IMR-90 (cell line): ENCODE measurements around the gene PNP.

ENCODE experiments used
- BHLHE40 ChIP-seq: fragments of 150-350 bp; IDR thresholded peaks from 2 replicates; pipeline ENCODE4 v1.6.1; 2016; ENCODE audit warnings: mild to moderate bottlenecking, low read depth, low read length
- CHD1 ChIP-seq: IDR thresholded peaks from 2 replicates; pipeline ENCODE4 v1.6.1; 2012; ENCODE audit warnings: low read depth, low read length, improper control_type of control experiment
- CTCF ChIP-seq: conservative IDR thresholded peaks from 2 replicates; pipeline ENCODE4 v1.5.1; 2012; ENCODE audit warnings: mild to moderate bottlenecking, low read depth, low read length, improper control_type of control experiment
- ELK1 ChIP-seq: fragments of 150-350 bp; IDR thresholded peaks from 2 replicates; pipeline ENCODE4 v1.6.1; 2016; ENCODE audit warnings: low read depth, mild to moderate bottlenecking, low read length, moderate library complexity, borderline replicate concordance
- MAFK ChIP-seq: IDR thresholded peaks from 2 replicates; pipeline ENCODE4 v1.6.1; 2012; ENCODE audit warnings: low read depth, low read length, improper control_type of control experiment
- MAZ ChIP-seq: IDR thresholded peaks from 2 replicates; pipeline ENCODE4 v1.6.1; 2012; ENCODE audit warnings: low read depth, mild to moderate bottlenecking, low read length, improper control_type of control experiment, moderate library complexity, borderline replicate concordance
- POLR2A ChIP-seq: IDR thresholded peaks from 2 replicates; pipeline ENCODE4 v1.6.1; 2012; ENCODE audit warnings: mild to moderate bottlenecking, low read depth, low read length
- RCOR1 ChIP-seq: IDR thresholded peaks from 2 replicates; pipeline ENCODE4 v1.6.1; 2012; ENCODE audit warnings: mild to moderate bottlenecking, low read length, improper control_type of control experiment; ENCODE audit not compliant: insufficient replicate concordance
- RFX5 ChIP-seq: IDR thresholded peaks from 2 replicates; pipeline ENCODE4 v1.8.0; 2012; ENCODE audit warnings: low read depth, mild to moderate bottlenecking, low read length, moderate library complexity
- SMC3 ChIP-seq: fragments of 150-350 bp; IDR thresholded peaks from 2 replicates; pipeline ENCODE4 v1.6.1; 2016; ENCODE audit warnings: low read depth, mild to moderate bottlenecking, antibody characterized with exemption, low read length, moderate library complexity
- USF2 ChIP-seq: fragments of 150-350 bp; IDR thresholded peaks from 2 replicates; pipeline ENCODE4 v1.6.1; 2017; ENCODE audit warnings: mild to moderate bottlenecking, antibody characterized with exemption, low read length, low read depth

DNA sequence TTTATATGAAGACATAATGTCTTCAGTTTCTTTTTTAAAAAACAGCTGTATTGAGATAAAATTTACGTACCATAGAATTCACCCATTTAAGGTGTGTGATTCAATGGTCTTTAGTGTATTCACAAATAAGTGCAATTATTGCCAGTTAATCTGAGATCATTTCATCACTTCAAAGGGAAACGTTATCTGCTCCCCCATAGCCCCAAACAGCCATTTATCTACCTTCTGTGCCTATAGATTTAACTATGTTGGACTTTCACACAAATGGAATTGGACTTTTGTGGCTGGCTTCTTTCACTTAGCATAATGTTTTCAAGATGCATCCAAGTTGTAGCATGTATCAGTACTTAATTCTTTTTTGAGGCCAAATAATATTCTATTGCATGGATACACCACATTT, 9.7 kb downstream of the PNP start:
- TF ChIP-seq POLR2A (no peak), CTCF (no peak), SMC3 (no peak), MAZ (no peak), RFX5 (no peak), MAFK (no peak), RCOR1 (no peak), BHLHE40 (no peak), USF2 (no peak), ELK1 (no peak), CHD1 (no peak)
